M059J (cell line): ENCODE data around the gene PFDN2. TPM values are rescaled to one million over a fixed set of nuclear protein-coding genes. Genes with fewer than 3 reads are reported as not detected.

ENCODE experiments used
- DNase-seq: peaks from one replicate; pipeline ENCODE4 v3.0.0-alpha.2; 2012; ENCODE audit warnings: low read depth
- total RNA-seq: library from RNA; depleted of rRNA; stranded (reverse); fragments of >200 nt; shearing (Covaris generic); gene quantifications from 2 replicates; pipeline ENCODE4 v1.2.3, GENCODE V29; 2014; rRNA removed

Gene PFDN2
- 105 and 111 TPM in 2 replicates for total RNA-seq

DNA sequence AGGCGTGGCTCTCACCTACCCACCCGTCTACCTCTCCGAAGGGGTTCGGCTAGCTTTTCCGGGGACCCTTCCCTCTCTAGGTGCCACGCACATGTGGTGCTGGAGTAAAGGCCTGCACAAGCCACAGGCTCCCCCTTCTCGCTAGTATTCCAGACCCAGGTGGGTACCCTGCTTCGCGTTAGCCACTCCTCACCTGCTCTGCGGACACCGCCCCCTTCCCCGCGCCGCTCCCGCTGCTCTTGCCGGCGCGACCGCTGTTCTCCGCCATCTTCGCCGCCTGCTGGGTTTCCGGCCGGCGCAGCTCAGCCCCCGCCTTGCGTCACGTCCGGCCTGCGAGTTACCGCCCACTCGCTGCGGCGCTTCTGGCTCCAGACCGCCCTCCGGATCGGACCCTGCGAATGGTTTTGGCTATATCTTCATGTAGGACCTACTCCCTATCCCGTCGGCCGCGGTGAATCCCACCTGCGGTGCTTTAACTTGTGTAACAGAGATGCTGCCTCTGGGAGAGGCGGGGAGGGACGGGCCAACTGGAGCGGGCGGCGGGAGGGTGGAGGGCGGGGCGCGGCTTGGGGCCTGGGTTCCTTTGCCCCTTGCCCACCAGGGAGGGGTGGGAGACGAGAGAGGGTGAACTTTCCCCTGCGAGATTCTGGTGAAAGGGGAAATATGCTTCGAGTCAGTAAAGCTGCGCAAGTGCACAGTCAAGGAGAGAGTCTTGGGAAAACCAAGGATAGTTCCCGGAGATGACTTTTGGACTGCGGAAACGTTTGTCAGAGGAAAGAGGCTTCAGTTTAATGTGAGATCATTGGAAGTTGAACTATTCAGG, at the start of gene PFDN2, which contains the start of gene NIT1:
Gene PFDN2, minus strand, starts transcription at position 279 of the 823 bp plus-strand sequence. Its CDS starts 11 bp downstream, at position 268.
Gene NIT1, plus strand, starts transcription at position 347 of the 823 bp plus-strand sequence. Its CDS starts 72 bp downstream, at position 419.
- DNase-seq: peak; percentile 81

GRCh38 chr1:161166669-161167548, 49.1 kb upstream of the PFDN2 start:
- DNase-seq: no peak

DNA sequence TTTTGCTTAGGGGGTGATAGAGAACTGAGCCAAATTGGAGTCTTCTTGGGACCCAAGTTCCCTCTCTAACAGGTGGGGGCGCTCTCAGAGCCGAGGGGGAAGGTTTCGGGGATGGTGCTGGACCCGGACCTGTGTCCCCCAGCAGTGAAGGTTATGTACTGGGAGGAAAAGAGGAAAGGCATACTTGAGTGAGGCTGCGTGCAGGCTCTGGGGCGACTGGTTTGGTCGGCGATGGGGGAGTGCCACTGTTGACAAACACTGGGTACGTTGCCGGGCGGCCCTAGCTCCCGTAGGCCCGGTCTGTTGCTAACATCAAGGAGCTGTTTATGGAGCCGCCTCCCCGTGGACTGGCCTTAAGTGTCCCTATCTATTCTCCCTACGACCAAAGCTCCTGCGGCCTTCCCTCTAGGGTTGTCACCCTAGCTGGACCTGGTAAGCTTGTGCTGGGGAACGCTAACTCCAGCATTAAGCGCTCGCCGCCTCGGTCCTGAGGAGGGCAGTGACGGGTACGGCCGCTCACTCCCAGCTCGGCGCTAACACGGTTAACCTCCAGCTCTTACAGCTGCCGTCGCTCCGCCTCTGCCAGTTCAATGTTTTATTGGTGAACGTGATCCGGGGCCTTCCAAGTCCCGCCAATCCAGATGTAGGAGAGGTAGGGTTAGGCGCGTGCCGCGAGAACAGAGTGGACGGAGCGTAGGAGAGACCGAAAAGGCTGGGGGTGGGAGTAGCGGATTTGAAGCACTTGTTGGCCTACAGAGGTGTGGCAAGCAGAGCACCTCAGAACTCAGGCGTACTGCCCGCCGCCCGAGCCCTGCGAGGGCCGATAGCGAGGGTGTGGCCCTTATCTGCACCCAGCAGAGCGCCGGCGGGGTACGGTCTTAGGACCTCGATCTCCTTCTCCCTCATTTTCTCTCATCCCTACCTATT, 48.2 kb upstream of the PFDN2 start, which contains the start of gene PPOX:
Gene PPOX, plus strand, starts transcription at position 685 of the 927 bp plus-strand sequence. CDS start 422 bp downstream, outside the sequence.
- DNase-seq: peak; percentile 99

- no peak for DNase-seq
These were observed 47.2 kb upstream of the PFDN2 start for GRCh38 chr1:161164901-161165610.

DNA sequence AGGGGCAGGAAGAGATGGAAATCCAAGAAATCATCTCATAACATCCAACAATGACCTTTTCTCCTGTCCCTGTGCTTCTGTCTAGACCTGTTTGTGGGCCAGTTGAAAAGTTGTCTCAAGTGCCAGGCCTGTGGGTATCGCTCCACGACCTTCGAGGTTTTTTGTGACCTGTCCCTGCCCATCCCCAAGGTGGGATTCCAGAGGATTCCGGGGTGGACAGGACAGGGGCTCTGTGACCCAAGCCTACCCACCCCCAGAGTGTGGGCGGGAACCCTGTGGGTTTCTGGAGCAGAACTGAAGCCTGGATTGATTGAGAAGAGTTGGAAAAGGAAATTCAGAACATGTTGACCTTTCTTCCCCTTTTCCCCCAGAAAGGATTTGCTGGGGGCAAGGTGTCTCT, 46.0 kb upstream of the PFDN2 start:
- DNase-seq: no peak

DNA sequence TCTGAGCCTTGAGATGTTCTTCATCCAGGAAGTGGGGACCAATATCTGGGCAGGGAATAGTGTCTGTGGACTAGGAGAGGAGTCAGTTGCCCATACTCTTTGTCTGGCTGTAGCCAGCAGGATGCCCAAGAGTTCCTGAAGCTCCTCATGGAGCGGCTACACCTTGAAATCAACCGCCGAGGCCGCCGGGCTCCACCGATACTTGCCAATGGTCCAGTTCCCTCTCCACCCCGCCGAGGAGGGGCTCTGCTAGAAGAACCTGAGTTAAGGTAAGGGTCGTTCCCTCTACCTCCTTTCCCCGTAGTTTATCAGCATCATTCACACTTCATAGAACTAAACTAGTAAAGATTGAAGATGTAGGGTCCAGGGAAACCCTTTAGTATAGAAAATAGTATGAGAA, 45.0 kb upstream of the PFDN2 start:
- no peak for DNase-seq

DNA sequence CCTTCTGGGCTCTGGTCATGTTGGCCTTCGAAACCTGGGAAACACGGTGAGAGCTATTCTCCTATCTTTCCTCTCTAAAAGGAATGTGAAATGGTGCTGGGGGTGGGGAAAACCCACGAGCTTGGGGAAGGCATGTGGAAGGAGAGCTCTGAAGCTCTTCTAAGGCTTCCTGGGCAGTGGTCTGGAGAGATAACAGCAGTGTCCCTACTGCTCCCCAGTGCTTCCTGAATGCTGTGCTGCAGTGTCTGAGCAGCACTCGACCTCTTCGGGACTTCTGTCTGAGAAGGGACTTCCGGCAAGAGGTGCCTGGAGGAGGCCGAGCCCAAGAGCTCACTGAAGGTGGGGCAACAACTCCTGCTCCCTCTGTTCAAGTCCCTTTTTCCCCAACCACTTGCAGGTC, 44.2 kb upstream of the PFDN2 start:
- no peak for DNase-seq

GRCh38 chr1:161161652-161162051, 43.8 kb upstream of the PFDN2 start:
- DNase-seq: no peak

GRCh38 chr1:161160671-161161145, 42.9 kb upstream of the PFDN2 start:
- no peak for DNase-seq

DNA sequence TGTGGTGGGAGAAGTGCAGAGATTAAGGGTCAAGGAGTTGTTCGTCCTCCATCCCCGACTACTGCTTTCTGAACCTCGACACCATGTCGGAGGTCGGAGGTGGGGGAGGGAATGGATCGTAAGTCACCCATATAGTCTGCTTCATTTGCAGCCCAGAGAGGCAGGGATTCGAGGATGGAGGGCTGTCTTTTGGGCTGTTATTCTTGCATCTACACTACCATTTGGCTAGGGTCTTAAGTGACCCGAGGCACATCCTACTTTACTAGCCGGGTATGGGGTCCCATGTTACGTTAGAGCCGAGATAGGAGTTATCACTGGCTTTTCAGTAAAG, 42.0 kb upstream of the PFDN2 start:
- DNase-seq: no peak

GRCh38 chr1:161159087-161159912, 41.5 kb upstream of the PFDN2 start, which contains the start of gene USP21:
USP21 (plus strand) TSS chr1:161159500; CDS start chr1:161160641, 1,141 bp downstream.
- DNase-seq: peak; percentile 88

GRCh38 chr1:161158316-161159010, 40.6 kb upstream of the PFDN2 start:
- no peak for DNase-seq

GRCh38 chr1:161157867-161158266, 40.0 kb upstream of the PFDN2 start:
- DNase-seq: no peak

DNA sequence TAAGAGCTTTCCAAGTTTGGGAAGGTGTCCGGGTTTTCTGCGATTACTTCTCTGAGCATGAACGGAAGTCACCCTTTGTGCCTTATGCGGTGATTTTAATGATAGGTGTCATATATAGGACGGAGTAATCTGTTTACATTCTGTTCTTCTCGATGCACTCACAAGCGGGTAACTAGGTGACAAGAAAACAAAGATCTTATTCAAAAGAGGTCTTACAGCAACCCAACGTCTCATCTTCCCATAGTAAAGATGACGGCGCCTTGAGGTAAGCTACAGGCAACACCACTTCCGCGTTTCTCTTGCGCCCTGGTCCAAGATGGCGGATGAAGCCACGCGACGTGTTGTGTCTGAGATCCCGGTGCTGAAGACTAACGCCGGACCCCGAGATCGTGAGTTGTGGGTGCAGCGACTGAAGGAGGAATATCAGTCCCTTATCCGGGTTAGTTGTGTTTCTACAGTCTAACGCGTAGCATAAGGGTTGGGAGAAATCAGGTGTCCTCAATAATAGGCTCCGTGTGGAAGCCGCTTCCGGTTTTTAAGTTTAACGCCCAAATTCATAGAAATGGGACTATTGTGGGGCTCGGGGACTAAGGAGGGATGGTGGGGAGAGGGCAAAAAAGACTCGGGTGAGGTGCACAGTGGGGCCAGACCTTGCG, 36.0 kb upstream of the PFDN2 start, which contains the start of gene UFC1:
Gene UFC1, plus strand, starts transcription at position 297 of the 656 bp plus-strand sequence. Its CDS starts 20 bp downstream, at position 317.
- peak; percentile 92 for DNase-seq

DNA sequence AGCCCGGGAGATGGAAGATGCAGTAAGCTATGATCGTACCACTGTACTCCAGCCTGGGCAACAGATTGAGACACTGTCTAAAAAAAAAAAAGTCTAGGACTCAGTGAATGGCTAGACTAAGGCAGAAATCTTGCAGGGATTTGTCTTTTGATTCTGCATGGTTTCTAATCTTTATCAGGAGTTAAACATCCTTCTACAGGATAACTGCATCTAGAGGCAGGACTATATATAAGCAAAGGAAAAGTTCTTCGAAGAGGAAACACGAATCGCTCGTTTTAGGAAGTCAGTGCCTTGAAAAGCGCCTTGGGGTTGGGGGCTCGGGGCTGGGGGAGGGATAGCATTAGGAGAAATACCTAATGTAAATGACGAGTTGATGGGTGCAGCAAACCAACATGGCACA, 35.3 kb upstream of the PFDN2 start:
- DNase-seq: no peak

DNA sequence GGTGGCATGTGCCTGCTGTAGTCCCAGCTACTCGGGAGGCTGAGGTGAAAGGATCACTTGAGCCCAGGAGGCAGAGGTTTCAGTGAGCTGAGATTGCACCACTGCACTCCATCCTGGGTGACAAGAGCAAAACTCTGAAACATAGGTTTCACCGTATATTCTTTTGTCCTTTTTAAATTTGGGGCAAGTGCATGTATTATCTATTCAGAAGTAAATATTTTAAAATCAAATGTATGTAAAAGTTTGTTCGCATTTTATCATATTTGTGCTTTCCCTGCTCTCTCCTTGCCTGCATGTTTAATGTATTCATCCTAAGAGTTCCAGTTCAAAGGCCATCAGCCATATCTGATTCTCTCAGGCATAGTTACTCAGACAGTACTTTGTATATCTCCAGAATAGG, 28.0 kb upstream of the PFDN2 start:
- no peak for DNase-seq

- DNase-seq: no peak
These were observed 23.0 kb upstream of the PFDN2 start for GRCh38 chr1:161140755-161141400.

DNA sequence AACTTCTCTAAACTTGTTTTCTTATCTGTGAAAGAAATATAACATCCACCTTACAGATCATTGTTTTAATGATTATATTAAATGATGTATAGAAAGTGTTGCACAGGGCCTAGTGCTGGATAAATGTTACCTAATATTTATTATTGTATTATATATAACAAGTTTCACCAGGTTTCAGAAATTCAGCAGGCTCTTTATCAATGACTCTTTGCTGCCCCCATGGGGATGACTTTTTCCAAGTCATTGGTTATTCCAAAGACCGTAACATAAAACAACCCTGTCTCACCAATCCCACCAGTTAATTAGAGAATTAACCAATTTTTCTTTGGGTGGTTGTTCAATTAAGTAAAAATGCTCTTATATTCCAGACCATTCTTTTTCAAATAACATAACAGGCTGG, 21.9 kb upstream of the PFDN2 start:
- peak; percentile 50 for DNase-seq
